OCI-LY7 (cell line): ENCODE measurements around the gene XK. TPM values are rescaled to one million over a fixed set of nuclear protein-coding genes. Genes with fewer than 3 reads are reported as not detected.

Experiments used
- BruUV-seq: library from RNA; stranded (reverse); fragments of 400-500 nt; replicated peaks from 2 replicates; lab custom pipeline; 2021; lab: Mats Ljungman, UMichigan
- CTCF ChIA-PET: fragments of 300-600 bp; sonication (Branson Sonifier 250); formaldehyde crosslinking; loops from one replicate; lab custom pipeline; 2022; ENCODE audit warnings: antibody characterized with exemption; ENCODE audit not compliant: unreplicated experiment; lab: Charles Lee
- POLR2A ChIA-PET: fragments of 300-600 bp; sonication (Branson Sonifier 250); formaldehyde crosslinking; loops from one replicate; lab custom pipeline; 2022; ENCODE audit warnings: antibody characterized with exemption; lab: Charles Lee
- DNase-seq: peaks from one replicate; pipeline ENCODE4 v3.0.0-alpha.2; 2015; ENCODE audit warnings: low spot score
- H2AFZ ChIP-seq: fragments of 200-600 bp; sonication (generic), shearing (Covaris generic); 2 replicates; pipeline ENCODE4 v1.6.1; 2014; ENCODE audit warnings: mild to moderate bottlenecking, antibody characterized with exemption, low read length, moderate library complexity
- H3K27ac ChIP-seq: fragments of 200-600 bp; sonication (generic); 2 replicates; pipeline ENCODE4 v1.5.1; 2014; ENCODE audit warnings: mixed run types, low read depth, mild to moderate bottlenecking, moderate library complexity, low read length, inconsistent platforms; ENCODE audit not compliant: poor library complexity, severe bottlenecking
- H3K36me3 ChIP-seq: fragments of 200-600 bp; sonication (generic); 2 replicates; pipeline ENCODE4 v1.6.1; 2014; ENCODE audit warnings: mild to moderate bottlenecking, antibody characterized with exemption, low read length, moderate library complexity, mixed read lengths; ENCODE audit not compliant: insufficient read depth
- H3K4me1 ChIP-seq: fragments of 200-600 bp; sonication (generic); 2 replicates; pipeline ENCODE4 v1.5.1; 2014; ENCODE audit warnings: mild to moderate bottlenecking, low read length; ENCODE audit not compliant: insufficient read depth, poor library complexity, severe bottlenecking
- H3K4me2 ChIP-seq: fragments of 200-600 bp; sonication (generic); 2 replicates; pipeline ENCODE4 v1.6.1; 2014; ENCODE audit warnings: mild to moderate bottlenecking, low read length
- H3K4me3 ChIP-seq: fragments of 200-600 bp; sonication (generic); 2 replicates; pipeline ENCODE4 v1.5.1; 2014; ENCODE audit warnings: mild to moderate bottlenecking, low read depth, low read length; ENCODE audit not compliant: poor library complexity, severe bottlenecking
- H3K79me2 ChIP-seq: fragments of 200-600 bp; sonication (generic); 2 replicates; pipeline ENCODE4 v1.6.1; 2016; ENCODE audit warnings: low read depth, mild to moderate bottlenecking, low read length, moderate library complexity, mixed read lengths; ENCODE audit not compliant: insufficient read depth
- H3K9me2 ChIP-seq: fragments of 200-600 bp; sonication (generic); 2 replicates; pipeline ENCODE4 v1.6.1; 2016; ENCODE audit warnings: mild to moderate bottlenecking, low read length, mixed read lengths; ENCODE audit not compliant: insufficient read depth
- H3K9me3 ChIP-seq: fragments of 200-600 bp; sonication (generic); 2 replicates; pipeline ENCODE4 v1.6.1; 2014; ENCODE audit warnings: mild to moderate bottlenecking, mixed run types, low read length, mixed read lengths
- H4K20me1 ChIP-seq: fragments of 200-600 bp; sonication (generic); 2 replicates; pipeline ENCODE4 v1.6.1; 2014; ENCODE audit warnings: mild to moderate bottlenecking, antibody characterized with exemption, low read length, moderate library complexity, mixed read lengths; ENCODE audit not compliant: insufficient read depth
- CTCF ChIP-seq: fragments of 200-600 bp; sonication (generic); conservative IDR thresholded peaks from 2 replicates; pipeline ENCODE4 v1.5.1; 2014; ENCODE audit warnings: mild to moderate bottlenecking, antibody characterized with exemption, low read length, moderate library complexity, mixed read lengths
- EZH2phosphoT487 ChIP-seq: fragments of 200-600 bp; sonication (generic); IDR thresholded peaks from 2 replicates; pipeline ENCODE4 v1.6.1; 2018; ENCODE audit warnings: low read depth, borderline replicate concordance, mild to moderate bottlenecking, mixed run types, antibody characterized with exemption, low read length, moderate library complexity, mixed read lengths
- intact Hi-C: fragments of 100-400 bp; cut with micrococcal nuclease; formaldehyde crosslinking; loops from one replicate; pipeline ENCODE4 v1.10.0; 2022; ENCODE audit not compliant: unreplicated experiment
- total RNA-seq, 2 experiments: library from RNA; depleted of rRNA in 1 of 2; stranded (reverse); fragments of >200 nt in 1 of 2; shearing (Covaris generic) in 1 of 2; gene quantifications; 2 replicates each; pipeline ENCODE4 v1.2.3, GENCODE V29; 2014 to 2022

Gene XK
- total RNA-seq, 2 experiments from 2014 or later: 0.70 TPM; not detected in 1

GRCh38 chrX:37712458-37712857 is 26.9 kb downstream of the XK start:
- no peak overlapping the region for H3K4me2 ChIP-seq
- H4K20me1 ChIP-seq: no peaks in the 10 kb centered on the region
- no TSS peak for BruUV-seq
- no peaks in the 10 kb centered on the region for H3K9me2 ChIP-seq
- ChIA-PET CTCF (no interaction called here), POLR2A (interaction anchor here (0.6 to 0.9 kb wide), 2 partner anchors 9 to 26 kb away, joined by 3 read pairs; no protein-coding TSS in a partner anchor)
- no peak overlapping the region for H3K27ac ChIP-seq
- H3K79me2 ChIP-seq: no peaks in the 10 kb centered on the region
- DNase-seq: no peak
- no peaks in the 10 kb centered on the region for H3K4me1 ChIP-seq
- intact Hi-C loops: no loop called here
- no peak overlapping the region for H2AFZ ChIP-seq
- TF ChIP-seq EZH2phosphoT487: no peak
- TF ChIP-seq CTCF: no peak
- no peaks in the 10 kb centered on the region for H3K36me3 ChIP-seq
- H3K4me3 ChIP-seq: no peak overlapping the region
- H3K9me3 ChIP-seq: no peaks in the 10 kb centered on the region

GRCh38 chrX:37714479-37714878 is 28.9 kb downstream of the XK start:
- no peak for TF ChIP-seq EZH2phosphoT487
- TF ChIP-seq CTCF: no peak
- Histone ChIP-seq H3K9me3 (no peaks in the 10 kb centered on the region), H3K27ac (no peak overlapping the region), H4K20me1 (no peaks in the 10 kb centered on the region), H3K79me2 (no peaks in the 10 kb centered on the region), H3K4me1 (no peaks in the 10 kb centered on the region), H3K4me3 (no peak overlapping the region), H3K4me2 (no peak overlapping the region), H2AFZ (no peak overlapping the region), H3K9me2 (no peaks in the 10 kb centered on the region), H3K36me3 (no peaks in the 10 kb centered on the region)
- no peak for DNase-seq
- ChIA-PET CTCF (no interaction called here), POLR2A (no interaction called here)
- intact Hi-C loops: no loop called here
- BruUV-seq: no TSS peak

DNA sequence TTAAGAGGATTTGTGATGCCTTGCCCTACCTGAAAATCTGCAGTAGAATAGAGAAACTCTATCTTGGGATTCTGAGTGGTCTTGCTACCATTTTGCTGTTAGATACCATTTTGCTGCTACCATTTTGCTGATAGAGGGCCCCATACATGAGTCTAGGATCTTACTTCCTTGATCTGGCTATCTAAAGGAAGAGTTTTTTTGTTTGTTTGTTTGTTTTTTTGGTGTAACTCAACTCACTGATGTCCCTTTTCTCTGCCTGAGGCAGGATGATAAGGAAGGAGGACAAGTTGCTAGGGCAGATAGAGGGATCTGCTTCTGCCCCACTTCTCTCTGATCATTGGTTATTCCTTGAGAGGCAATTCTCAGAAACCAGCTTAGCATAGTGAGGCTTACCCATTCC is 31.0 kb downstream of the XK start:
- BruUV-seq: no TSS peak
- no peaks in the 10 kb centered on the region for H3K79me2 ChIP-seq
- ChIA-PET CTCF (no interaction called here), POLR2A (interaction anchor here (0.6 to 0.7 kb wide), 2 partner anchors 26 to 269 kb away, joined by 3 to 4 read pairs; no protein-coding TSS in a partner anchor)
- intact Hi-C loops: no loop called here
- TF ChIP-seq CTCF (no peak), EZH2phosphoT487 (no peak)
- no peaks in the 10 kb centered on the region for H3K9me2 ChIP-seq
- H3K4me1 ChIP-seq: no peaks in the 10 kb centered on the region
- H3K9me3 ChIP-seq: no peaks in the 10 kb centered on the region
- DNase-seq: no peak
- no peak overlapping the region for H3K27ac ChIP-seq
- no peak overlapping the region for H3K4me3 ChIP-seq
- H3K4me2 ChIP-seq: no peak overlapping the region
- no peak overlapping the region for H2AFZ ChIP-seq
- no peaks in the 10 kb centered on the region for H3K36me3 ChIP-seq
- H4K20me1 ChIP-seq: no peaks in the 10 kb centered on the region
